Activated CD4-positive, CD25-positive, alpha-beta regulatory T cell treated with anti-CD3 and anti-CD28 coated beads, Interleukin-2, amount 50 U/mL, for 24 hours (primary cell): ENCODE measurements around the gene KAZN.

Experiments used
- ATAC-seq, 2 donors: fragments of 150-1000 bp; cut with Tn5 transposase; one replicate each; pipeline ENCODE4 v1.10.0; 2021; ENCODE audit warnings: mild to moderate bottlenecking in 1 of 2, moderate library complexity in 1 of 2

Gene KAZN

DNA sequence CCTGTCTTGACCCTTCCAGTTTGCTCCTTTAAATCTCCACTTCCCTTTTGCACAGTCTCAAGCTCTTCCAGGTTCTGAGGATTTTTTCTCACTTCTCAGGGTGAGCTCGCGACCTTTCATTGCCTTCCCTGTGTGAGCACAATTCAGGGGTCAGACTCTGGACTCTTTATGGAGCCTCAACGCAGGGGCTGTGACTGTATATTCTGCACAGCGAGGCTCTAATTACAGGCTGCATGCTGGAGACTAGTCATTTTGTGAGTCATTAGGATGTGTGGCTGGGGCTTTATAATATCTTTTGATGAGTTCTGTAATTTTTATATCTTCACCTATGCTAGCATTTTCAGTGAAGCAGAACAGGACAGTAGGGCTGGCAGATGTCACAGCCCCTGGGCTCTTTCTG lies 270.7 kb downstream of the KAZN start:
- ATAC-seq = no peak

DNA sequence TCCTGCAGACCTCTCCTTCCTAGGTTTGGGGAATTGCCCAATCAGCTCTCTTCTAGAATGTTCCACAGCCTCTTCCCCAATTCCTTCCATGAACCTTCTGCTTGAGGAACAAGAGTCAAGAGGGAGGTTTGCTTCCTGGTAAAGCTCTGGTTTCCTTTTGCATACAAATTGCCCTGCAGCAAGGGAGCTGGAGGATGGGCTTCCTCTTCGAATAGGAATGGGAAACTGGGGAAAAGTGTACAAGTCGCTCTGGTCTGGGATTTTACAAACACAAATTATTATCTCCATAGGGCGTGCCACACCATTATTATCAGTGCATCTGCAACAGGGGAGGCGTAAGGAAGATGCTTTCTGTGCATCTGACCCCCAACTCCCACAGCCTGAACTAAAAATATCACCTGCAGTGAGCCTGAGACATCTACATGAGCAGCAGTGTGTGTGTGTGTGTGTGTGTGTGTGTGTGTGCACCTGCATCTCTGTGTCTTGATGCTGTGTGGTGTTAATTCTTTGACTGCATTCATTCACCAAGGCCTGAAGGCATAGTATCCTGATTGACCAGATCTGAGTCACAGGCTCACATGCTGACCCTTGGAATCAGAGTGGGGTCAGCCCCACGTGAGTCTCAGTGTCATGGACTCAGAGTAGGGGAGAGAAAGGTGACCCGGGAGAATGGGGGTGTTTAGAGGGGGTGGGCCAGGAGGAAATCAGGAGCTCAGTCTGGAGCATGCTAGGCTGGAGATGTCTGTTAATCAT lies 272.9 kb downstream of the KAZN start:
- ATAC-seq = no peak

- no peak for ATAC-seq
Observed at GRCh38 chr1:14872762-14873161, 274.3 kb downstream of the KAZN start.

DNA sequence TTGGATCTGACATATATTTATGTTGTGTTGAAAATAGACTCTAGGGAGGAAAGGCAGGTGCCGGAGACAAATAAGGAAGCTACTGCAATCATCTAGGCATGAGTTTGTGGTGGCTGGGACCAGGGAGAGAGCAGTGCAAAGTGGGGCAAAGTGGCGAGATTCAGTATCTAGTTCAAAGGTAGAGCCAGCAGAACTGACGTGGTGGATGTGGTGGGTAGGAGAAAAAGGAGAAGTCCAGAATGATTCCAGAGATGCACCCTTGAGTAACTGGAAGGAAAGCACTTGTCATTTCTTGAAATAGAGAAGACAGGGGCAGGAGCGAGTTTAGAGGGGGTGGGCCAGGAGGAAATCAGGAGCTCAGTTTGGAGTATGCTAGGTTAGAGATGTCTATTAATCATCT lies 275.2 kb downstream of the KAZN start:
- ATAC-seq = no peak

- no peak for ATAC-seq
Observed at GRCh38 chr1:14875524-14876509, 277.3 kb downstream of the KAZN start.

- ATAC-seq = no peak
Observed at GRCh38 chr1:14876747-14877146, 278.3 kb downstream of the KAZN start.

- no peak for ATAC-seq
Observed at GRCh38 chr1:14877224-14877623, 278.7 kb downstream of the KAZN start.

DNA sequence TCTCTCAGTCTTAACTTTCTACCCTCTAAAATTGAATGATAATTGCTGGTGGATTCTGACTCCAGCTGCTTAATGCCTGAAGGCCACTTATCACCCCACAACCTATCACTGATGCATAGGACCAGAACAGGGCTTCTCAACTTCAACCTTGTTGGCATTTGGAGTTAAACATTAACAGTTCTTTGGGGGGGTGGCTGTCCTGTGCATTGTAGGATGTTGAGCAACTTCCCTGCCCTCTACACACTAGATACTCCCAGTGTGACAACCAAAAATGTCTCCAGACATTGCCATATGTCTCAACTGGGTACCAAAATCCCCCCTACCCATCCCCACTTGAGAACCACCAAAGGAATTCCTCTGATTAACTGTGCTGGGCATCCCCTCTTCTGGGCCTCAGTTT lies 279.6 kb downstream of the KAZN start:
- no peak for ATAC-seq

DNA sequence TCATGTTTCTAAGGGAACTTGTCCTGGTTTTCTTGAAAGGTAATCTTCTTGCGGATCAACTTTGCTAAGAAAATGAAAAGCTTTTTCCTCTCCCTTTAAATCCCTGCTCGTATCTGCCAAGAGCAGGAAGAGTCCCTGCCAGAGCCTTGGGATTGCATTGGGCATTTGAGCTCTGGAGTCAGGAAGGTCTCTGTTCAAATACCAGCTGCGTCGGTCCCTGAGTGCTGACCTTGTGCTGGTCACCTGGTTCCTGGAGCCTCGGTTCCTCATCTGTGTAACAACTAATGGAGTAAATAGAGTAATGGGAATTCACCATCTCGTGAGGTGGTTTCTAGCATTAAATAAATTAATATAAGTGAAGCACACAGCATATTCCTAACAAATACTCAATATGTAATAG lies 280.5 kb downstream of the KAZN start:
- no peak for ATAC-seq

DNA sequence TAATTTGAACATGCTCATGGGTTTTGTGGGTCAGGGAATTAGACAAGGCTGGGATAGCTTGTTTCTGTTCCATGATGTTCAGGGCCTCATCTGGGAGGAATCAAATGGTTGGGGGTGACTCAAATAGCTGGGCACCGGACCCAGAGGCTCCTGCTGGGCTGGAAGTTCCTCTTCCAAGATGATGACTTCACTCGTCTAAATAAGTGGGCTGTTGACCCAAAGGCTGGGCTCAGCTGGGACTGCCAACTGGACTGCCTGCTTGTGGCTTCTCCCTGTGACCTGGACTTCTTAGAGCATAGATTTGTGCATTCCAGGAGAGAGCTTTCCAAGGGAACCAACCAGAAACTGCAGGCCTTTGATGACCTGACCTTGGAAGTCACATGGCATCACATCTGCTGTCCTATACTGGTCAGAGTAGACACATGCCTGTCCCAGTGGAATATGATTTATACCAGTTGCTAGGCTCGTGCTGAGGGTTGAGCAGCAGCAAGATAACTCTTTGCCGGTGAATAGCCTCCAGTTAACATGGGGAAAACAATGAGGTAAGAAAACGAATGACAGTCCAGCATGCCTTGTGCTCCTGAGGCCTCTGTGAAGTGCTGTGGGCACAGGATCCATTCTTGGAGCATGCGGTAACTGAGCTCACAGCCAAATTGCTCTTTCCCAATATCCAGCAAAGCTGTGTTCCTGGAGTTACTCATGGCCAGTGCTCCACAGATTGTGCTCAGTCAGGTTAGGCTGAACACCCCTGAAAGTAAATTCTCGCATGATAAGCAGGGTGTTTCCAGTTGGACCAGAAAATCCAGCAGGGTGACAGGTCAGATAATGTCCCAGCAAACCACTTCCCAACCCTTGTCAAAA lies 282.2 kb downstream of the KAZN start:
- no peak for ATAC-seq

GRCh38 chr1:14881775-14882672 lies 283.5 kb downstream of the KAZN start:
- no peak for ATAC-seq

GRCh38 chr1:14884614-14885175 lies 286.2 kb downstream of the KAZN start:
- ATAC-seq = no peak

DNA sequence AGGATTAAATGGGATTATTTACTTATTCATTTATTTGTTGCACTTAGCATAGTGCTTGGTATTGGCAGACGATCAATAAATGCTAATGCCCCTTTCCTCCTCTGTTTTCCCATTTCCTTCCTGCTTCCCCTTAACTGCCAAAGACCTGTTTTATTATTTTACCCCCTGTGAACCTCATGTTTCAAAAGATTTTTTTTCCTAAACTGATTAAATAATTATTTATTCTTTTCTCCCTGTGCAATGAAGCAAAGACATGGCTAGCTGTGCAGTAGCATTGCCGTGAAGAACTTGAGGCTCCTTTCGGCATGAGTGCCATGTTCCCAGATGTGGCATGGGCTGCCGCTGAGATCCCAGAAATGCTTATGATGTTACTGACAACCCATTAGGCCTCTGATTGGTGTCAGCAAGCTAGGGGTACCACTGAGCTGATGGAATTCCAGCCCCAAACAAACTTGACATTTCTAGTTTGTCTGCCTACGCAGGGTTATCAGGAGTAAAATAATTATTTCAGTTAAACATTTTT lies 288.6 kb downstream of the KAZN start:
- no peak for ATAC-seq

DNA sequence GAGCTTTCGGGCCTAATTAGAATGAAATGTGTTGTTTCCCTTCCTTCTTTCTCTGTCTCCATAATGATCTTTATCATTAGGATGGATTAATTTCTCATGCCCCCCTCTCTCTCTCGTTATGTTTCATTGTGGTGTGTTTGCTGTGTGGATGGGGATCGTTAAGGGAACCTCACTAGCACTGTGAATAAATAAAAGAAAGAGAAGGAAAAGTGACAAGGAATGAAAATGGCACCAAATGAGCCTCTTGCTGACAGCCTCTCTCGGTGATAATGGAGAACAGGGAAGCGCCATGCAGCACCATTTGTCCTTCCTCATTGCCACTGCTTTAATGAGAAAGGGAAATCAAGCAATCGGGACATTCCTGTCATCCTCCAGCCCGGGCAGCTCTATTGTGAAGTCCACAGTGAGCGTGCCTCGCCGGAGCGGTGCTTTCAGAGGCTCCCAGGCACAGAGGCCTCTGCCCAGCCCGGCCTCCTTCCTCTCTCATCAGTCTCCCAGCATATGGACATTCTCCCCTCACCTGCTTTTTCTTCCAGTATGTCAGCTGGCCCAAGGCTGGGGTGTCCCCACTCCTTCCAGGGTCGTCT lies 289.4 kb downstream of the KAZN start:
- no peak for ATAC-seq

- no peak for ATAC-seq
Observed at GRCh38 chr1:14888374-14888773, 289.9 kb downstream of the KAZN start.

- no peak for ATAC-seq
Observed at GRCh38 chr1:14889825-14890440, 291.4 kb downstream of the KAZN start.

DNA sequence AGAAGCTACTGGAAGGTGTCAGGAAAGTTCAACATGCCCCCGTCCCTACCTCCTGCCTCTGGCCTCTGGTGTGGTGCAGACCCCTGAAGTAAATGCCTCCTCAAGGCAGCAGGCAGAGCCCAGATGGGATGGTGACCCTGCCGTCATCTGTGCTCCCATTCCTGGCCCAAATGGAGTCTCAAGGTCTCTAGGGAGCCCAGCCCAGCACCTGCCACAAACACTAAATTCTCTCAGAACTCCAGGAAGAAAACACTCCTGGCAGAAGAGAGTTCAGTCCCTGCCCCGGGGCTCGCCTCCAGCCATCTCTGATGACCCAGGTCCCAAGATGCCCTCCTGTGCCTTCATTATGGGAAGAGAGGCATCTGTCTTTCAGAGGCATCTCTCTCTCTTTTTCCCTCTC lies 293.5 kb downstream of the KAZN start:
- ATAC-seq = no peak

- ATAC-seq = no peak
Observed at GRCh38 chr1:14894811-14895560, 296.5 kb downstream of the KAZN start.

DNA sequence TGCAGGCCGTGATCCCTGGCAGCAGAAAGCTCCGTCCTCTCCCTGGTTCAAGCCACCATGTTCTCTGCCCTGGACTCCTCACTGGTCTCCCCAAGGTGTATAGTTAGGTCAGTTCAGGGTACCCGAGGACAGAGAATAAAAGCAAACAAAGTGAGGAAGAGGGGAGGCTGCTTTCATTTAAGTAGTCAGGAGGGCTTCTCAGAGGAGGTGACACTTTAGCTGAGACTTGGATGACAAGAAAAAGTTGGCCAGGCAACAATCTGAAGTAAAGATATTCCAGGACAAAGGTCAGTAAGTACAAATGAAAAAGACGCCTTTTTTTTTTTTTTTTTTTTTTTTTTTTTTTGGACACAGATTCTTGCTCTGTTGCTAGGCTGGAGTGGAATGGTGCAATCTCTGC lies 297.2 kb downstream of the KAZN start:
- ATAC-seq = no peak
